Activated CD4-positive, alpha-beta memory T cell treated with anti-CD3 and anti-CD28 coated beads, Interleukin-2, amount 10 ng/mL, durations not matched to agents 7 days and 5 days (primary cell): ENCODE measurements around the gene SYT7. TPM values are rescaled to one million over a fixed set of nuclear protein-coding genes. Genes with fewer than 3 reads are reported as not detected.

ENCODE experiments used
- CTCF ChIA-PET: fragments of 350-600 bp; sonication (Branson Sonifier 250); formaldehyde crosslinking; loops from one replicate; lab custom pipeline; 2021; ENCODE audit warnings: antibody characterized with exemption, inconsistent platforms; lab: Charles Lee
- POLR2A ChIA-PET: fragments of 350-600 bp; sonication (Branson Sonifier 250); formaldehyde crosslinking; loops from one replicate; lab custom pipeline; 2021; ENCODE audit warnings: antibody characterized with exemption; lab: Charles Lee
- DNase-seq: peaks from one replicate; pipeline ENCODE4 v3.0.0-alpha.2; 2020
- H3K27ac Mint-ChIP-seq: one replicate; pipeline ENCODE4 v1.8.0; 2021; ENCODE audit warnings: mild to moderate bottlenecking, mixed read lengths
- H3K27me3 Mint-ChIP-seq: one replicate; pipeline ENCODE4 v1.8.0; 2021; ENCODE audit warnings: mixed read lengths
- H3K36me3 Mint-ChIP-seq: one replicate; pipeline ENCODE4 v1.8.0; 2021; ENCODE audit warnings: low read depth, mixed read lengths
- H3K4me1 Mint-ChIP-seq: one replicate; pipeline ENCODE4 v1.8.0; 2021; ENCODE audit warnings: mixed read lengths
- H3K4me3 Mint-ChIP-seq: one replicate; pipeline ENCODE4 v1.8.0; 2021; ENCODE audit warnings: mild to moderate bottlenecking, mixed read lengths
- H3K9me3 Mint-ChIP-seq: one replicate; pipeline ENCODE4 v1.8.0; 2021; ENCODE audit warnings: mixed read lengths
- total RNA-seq, 2 experiments: library from RNA; stranded (reverse); gene quantifications; one replicate each; pipeline ENCODE4 v1.2.3, GENCODE V29; 2021

The SYT7 gene
- total RNA-seq, 2 experiments from 2014 or later, result not detected

- no peaks in the 10 kb centered on the region for H3K4me1 Mint-ChIP-seq
- H3K36me3 Mint-ChIP-seq, result no peaks in the 10 kb centered on the region
- peaks cover 14% of the 10 kb centered on the region for H3K27me3 Mint-ChIP-seq
- no peak overlapping the region for H3K4me3 Mint-ChIP-seq
- POLR2A ChIA-PET, result interaction anchor here (1.1 kb wide), 1 partner anchor 368 kb away, joined by 3 read pairs; no protein-coding TSS in a partner anchor
- CTCF ChIA-PET, result no interaction called here
- H3K9me3 Mint-ChIP-seq, result no peaks in the 10 kb centered on the region
- H3K27ac Mint-ChIP-seq, result no peak overlapping the region
- no peak for DNase-seq
These were observed 19.3 kb upstream of the SYT7 start for GRCh38 chr11:61599968-61600710.

DNA sequence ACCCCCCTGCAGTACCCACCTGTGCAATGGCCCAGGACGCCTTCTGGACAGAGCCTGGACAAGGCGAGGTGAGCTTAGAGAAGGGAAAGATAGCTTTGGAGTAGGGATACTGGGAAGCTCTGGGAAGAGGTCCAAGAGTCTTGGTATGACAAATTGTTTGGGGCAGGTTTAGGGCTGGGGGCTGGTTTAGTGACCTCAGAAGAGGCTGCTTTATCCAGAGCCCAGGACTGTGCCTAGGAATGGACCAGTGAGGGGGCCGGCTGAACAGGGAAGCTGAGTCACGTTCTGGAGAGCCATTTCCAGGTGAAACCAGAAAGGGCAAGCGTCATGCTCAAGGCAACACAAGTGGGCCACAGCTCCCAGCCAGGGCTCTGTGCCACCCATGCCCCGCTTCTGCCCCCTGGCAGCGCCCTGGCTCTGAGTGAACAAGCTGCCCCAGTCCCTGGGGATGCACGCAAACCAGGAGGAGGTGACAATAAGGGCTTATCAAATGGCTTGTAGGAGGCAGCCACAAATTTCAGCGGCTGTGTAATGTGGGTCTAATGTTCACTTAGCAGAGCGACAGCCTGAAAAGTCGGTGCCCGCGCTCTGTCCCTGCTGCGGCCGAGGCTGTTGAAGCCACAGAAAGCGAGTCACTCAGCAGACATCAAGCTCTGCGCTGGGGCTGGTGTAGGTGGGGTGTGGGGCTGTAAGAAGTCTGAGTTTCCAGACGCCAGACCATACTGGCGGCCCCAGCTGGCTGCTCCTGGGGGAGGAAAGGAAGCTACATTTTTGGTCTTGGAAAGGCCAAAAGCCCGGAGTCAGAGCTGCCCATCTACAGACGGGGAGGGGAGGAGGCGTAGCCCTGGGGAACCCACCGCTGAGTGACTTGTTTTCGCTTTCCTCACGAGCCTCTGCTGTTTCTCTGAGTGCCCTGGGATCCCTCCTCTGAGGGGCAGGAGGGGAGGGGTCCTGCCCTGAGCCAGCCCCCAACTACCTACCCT is 18.3 kb upstream of the SYT7 start:
- Mint-ChIP-seq H3K27ac (no peak overlapping the region), H3K4me1 (no peaks in the 10 kb centered on the region), H3K9me3 (no peaks in the 10 kb centered on the region), H3K27me3 (peaks cover 15% of the 10 kb centered on the region), H3K36me3 (no peaks in the 10 kb centered on the region), H3K4me3 (no peak overlapping the region)
- ChIA-PET POLR2A (no interaction called here), CTCF (no interaction called here)
- no peak for DNase-seq

DNA sequence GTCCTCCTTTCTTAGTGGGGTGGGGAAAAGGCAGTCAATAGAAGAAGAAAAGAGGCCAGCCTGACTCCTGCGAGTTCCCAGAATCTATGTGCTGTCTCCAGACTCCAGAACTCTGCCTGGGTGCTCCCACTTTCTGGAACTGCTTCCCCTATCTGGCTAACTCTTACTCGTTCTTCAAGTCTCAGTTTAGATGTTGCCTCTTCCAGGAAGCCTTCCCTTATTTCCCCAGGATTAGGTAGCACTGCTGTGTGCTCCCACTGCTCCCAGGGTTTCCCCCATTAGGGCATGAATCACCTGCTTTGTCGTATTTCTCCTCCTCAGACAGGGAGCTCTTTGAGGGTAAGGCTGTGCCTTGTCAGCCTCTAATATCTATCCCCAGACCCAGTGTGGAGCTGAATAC is 17.5 kb upstream of the SYT7 start:
- Mint-ChIP-seq H3K4me1 (no peaks in the 10 kb centered on the region), H3K27me3 (peaks cover 16% of the 10 kb centered on the region), H3K27ac (no peak overlapping the region), H3K9me3 (no peaks in the 10 kb centered on the region), H3K4me3 (no peak overlapping the region), H3K36me3 (no peaks in the 10 kb centered on the region)
- CTCF ChIA-PET, result no interaction called here
- POLR2A ChIA-PET, result no interaction called here
- no peak for DNase-seq

GRCh38 chr11:61596990-61597389 is 16.1 kb upstream of the SYT7 start:
- Mint-ChIP-seq H3K4me3 (no peak overlapping the region), H3K4me1 (no peaks in the 10 kb centered on the region), H3K9me3 (no peaks in the 10 kb centered on the region), H3K36me3 (no peaks in the 10 kb centered on the region), H3K27ac (no peak overlapping the region), H3K27me3 (peaks cover 22% of the 10 kb centered on the region)
- DNase-seq, result no peak
- POLR2A ChIA-PET, result no interaction called here
- CTCF ChIA-PET, result no interaction called here

GRCh38 chr11:61596542-61596941 is 15.7 kb upstream of the SYT7 start:
- Mint-ChIP-seq H3K27me3 (peaks cover 25% of the 10 kb centered on the region), H3K4me1 (no peaks in the 10 kb centered on the region), H3K27ac (no peak overlapping the region), H3K36me3 (no peaks in the 10 kb centered on the region), H3K4me3 (no peak overlapping the region), H3K9me3 (no peaks in the 10 kb centered on the region)
- no peak for DNase-seq
- CTCF ChIA-PET, result no interaction called here
- POLR2A ChIA-PET, result no interaction called here

DNA sequence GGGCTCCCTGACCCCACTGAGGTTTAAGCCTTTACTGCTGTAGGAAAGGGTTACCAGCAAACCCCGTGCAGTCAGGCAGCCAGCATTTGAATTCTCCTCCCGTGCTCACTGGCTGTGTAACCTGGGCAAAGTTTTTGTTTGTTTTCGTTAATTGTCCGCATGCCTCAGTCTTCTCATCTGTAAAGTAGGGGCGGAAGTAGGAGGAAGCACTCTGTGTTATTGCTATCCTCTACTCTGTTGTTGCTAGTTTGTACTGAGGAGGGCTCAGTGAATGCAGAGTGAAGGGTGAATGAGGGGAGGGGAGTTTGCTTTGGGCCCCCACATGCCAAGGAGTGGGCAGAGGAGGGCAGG is 14.0 kb upstream of the SYT7 start:
- Mint-ChIP-seq H3K9me3 (no peaks in the 10 kb centered on the region), H3K27me3 (peaks cover 30% of the 10 kb centered on the region)
- POLR2A ChIA-PET, result no interaction called here

GRCh38 chr11:61593151-61593550 is 12.3 kb upstream of the SYT7 start:
- POLR2A ChIA-PET, result no interaction called here
- Mint-ChIP-seq H3K9me3 (no peaks in the 10 kb centered on the region), H3K36me3 (no peaks in the 10 kb centered on the region), H3K27me3 (peaks cover 32% of the 10 kb centered on the region), H3K4me1 (peaks cover 9% of the 10 kb centered on the region), H3K27ac (no peak overlapping the region), H3K4me3 (no peak overlapping the region)
- DNase-seq, result no peak
- CTCF ChIA-PET, result interaction anchor here (0.5 to 1.2 kb wide), 4 partner anchors 45 to 1451 kb away, joined by 3 to 5 read pairs (median 4); no protein-coding TSS in a partner anchor

More for the DNA sequence above, 14.0 kb upstream of the SYT7 start:
- Mint-ChIP-seq H3K4me3 (no peak overlapping the region), H3K27ac (no peak overlapping the region), H3K4me1 (no peaks in the 10 kb centered on the region), H3K36me3 (no peaks in the 10 kb centered on the region)
- no peak for DNase-seq
- CTCF ChIA-PET, result no interaction called here

DNA sequence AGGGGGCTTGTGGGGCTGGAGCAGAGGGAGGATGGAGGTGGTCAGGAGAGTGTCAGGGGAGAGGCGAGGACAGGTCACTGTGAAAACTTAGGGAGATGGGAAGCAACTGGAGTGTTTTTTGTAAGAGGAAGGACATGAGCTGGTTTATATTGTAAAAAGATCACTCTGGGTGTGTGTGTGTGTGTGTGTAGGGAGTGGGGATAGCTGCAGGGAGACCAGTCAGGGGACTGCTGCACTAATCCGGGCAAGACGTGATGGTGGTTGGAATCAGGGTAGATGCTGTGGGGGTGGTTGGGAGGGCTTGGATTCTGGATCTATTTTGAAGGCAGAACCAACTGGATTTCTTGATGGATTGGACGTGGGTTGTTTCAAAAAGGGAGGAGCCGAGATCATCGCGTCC is 11.3 kb upstream of the SYT7 start:
- Mint-ChIP-seq H3K9me3 (no peaks in the 10 kb centered on the region), H3K27me3 (peaks cover 36% of the 10 kb centered on the region), H3K4me3 (no peak overlapping the region), H3K36me3 (no peaks in the 10 kb centered on the region), H3K27ac (no peak overlapping the region), H3K4me1 (peaks cover 10% of the 10 kb centered on the region)
- ChIA-PET POLR2A (no interaction called here), CTCF (interaction anchor here (0.6 to 1.1 kb wide), 2 partner anchors 110 to 1452 kb away, joined by 3 to 4 read pairs; no protein-coding TSS in a partner anchor)
- no peak for DNase-seq

DNA sequence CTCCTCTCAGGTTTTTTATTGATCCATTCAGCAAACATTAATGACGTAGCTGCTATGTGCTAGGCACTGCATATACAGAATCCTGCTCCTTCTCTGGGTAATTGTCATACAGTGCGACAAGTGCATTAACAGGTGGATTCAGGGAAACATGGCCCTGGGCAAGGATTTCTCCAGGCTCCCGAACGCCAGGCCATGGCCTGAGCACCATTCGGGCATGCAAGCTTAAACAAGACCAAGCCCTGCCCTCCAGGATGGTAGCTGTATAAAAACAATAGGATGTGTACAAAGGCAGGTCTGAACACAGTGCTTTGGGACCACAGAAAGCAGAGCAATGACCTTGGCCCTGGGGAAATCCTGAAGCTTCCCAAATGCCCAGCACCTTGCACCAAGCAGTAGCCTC is 9.1 kb upstream of the SYT7 start:
- Mint-ChIP-seq H3K27ac (no peak overlapping the region), H3K9me3 (no peaks in the 10 kb centered on the region), H3K4me1 (peaks cover 10% of the 10 kb centered on the region), H3K36me3 (no peaks in the 10 kb centered on the region), H3K27me3 (peaks cover 47% of the 10 kb centered on the region), H3K4me3 (no peak overlapping the region)
- no peak for DNase-seq
- ChIA-PET CTCF (no interaction called here), POLR2A (no interaction called here)

DNA sequence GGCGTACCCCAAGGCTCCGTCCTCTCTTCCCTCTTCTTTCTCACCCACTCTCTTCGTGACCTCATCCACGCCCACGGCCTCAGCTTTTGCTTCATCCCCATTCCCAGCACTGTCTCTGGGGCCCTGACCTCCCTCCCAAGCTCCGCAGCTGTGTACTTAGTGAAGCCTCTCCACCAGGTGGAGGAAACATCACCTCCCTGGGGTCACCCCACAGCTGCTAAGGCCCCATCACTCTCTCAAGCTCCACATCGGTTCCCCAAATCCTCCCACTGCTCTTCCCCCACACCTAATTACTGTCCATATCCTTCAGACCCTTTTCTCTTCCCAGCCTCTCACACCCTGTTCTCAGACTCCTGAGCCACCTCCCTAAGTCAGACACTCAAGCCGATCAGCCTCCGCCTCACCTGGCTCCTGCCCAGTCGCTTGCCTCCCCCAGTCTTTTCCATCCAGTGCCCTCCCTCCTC is 7.9 kb upstream of the SYT7 start:
- no peak for DNase-seq
- no peaks in the 10 kb centered on the region for H3K9me3 Mint-ChIP-seq
- ChIA-PET POLR2A (no interaction called here), CTCF (interaction anchor here (1.7 kb wide), 1 partner anchor 50 kb away, joined by 6 read pairs; no protein-coding TSS in a partner anchor)
- peaks cover 10% of the 10 kb centered on the region for H3K4me1 Mint-ChIP-seq
- no peak overlapping the region for H3K4me3 Mint-ChIP-seq
- H3K27me3 Mint-ChIP-seq, result peaks cover 48% of the 10 kb centered on the region
- no peak overlapping the region for H3K27ac Mint-ChIP-seq
- no peaks in the 10 kb centered on the region for H3K36me3 Mint-ChIP-seq

DNA sequence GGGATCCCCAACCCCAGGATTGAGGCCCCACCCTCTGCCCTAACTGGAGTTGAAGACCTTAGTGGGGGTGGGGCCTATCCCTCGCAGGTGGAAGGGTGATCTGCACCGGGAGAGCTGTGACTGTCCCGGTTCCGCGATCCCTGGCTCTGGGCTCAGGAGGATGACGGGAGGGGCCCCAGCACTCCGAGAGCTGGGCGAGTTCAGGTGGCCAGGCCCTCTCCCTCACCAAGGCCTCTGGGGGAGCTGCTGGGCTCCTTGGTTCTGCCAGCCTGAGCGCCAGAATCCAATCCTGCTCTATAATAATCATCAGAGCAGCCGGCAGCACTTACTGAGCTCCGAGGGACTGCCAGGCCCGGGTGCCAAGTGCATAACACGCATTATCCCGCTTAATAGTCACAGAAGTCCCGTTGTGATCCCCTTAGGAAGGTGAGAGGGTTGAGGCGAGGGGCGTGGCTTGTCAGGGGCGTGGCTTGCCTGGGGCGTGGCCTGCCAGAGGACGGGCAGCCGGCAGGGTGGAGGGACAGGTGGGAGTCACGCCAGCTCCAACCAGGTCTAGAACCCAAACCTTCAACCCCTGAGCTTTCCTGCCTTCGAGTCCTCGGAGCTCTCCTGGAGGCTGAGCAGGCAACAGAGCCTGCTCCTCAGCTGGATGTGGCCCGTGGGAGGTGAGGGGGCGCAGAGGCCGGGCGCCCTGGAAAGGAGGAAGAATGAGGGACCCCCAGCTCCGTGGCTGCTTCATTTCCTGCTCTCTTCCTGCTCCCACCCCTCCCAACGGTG is 7.3 kb upstream of the SYT7 start:
- no peak overlapping the region for H3K27ac Mint-ChIP-seq
- H3K36me3 Mint-ChIP-seq, result no peaks in the 10 kb centered on the region
- DNase-seq, result peak; percentile 55
- POLR2A ChIA-PET, result no interaction called here
- no peaks in the 10 kb centered on the region for H3K9me3 Mint-ChIP-seq
- CTCF ChIA-PET, result interaction anchor here (1.7 kb wide), 1 partner anchor 50 kb away, joined by 6 read pairs; no protein-coding TSS in a partner anchor
- H3K27me3 Mint-ChIP-seq, result peaks cover 50% of the 10 kb centered on the region
- H3K4me3 Mint-ChIP-seq, result no peak overlapping the region
- H3K4me1 Mint-ChIP-seq, result peaks cover 10% of the 10 kb centered on the region

DNA sequence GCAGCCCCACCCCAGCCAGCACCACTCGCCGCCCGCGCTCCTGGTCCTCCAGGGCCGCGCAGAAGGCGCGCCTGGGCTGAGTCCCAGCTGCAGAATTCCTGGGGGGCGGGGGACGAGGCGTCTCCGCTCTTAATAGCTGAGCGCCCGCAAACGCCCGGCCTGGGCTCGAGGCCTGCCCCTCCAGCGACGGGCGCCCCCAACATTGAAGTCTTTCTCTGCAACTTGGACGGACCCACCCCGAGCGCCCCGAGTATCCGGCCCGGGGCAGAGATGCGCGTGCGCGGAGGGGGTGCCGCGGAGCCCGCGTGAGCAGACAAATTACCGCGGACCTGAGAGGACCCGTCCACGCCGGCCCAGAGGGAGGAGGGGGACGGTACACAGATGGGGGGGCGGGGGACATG is 6.7 kb upstream of the SYT7 start:
- Mint-ChIP-seq H3K9me3 (no peaks in the 10 kb centered on the region), H3K4me3 (no peak overlapping the region), H3K4me1 (peaks cover 10% of the 10 kb centered on the region), H3K36me3 (no peaks in the 10 kb centered on the region), H3K27me3 (peaks cover 54% of the 10 kb centered on the region), H3K27ac (no peak overlapping the region)
- DNase-seq, result no peak
- POLR2A ChIA-PET, result no interaction called here
- CTCF ChIA-PET, result interaction anchor here (0.8 kb wide), 2 partner anchors 21 to 51 kb away, joined by 3 read pairs; no protein-coding TSS in a partner anchor
